ENCODE measurements around the gene FBXW5. TPM values are rescaled to one million over a fixed set of nuclear protein-coding genes. Genes with fewer than 3 reads are reported as not detected.
A peak's percentile ranks its signal among the peaks of the same experiment; 100 is the strongest.

The FBXW5 gene
- total RNA-seq, 1 donor from 2014 or later, result 421 TPM

DNA sequence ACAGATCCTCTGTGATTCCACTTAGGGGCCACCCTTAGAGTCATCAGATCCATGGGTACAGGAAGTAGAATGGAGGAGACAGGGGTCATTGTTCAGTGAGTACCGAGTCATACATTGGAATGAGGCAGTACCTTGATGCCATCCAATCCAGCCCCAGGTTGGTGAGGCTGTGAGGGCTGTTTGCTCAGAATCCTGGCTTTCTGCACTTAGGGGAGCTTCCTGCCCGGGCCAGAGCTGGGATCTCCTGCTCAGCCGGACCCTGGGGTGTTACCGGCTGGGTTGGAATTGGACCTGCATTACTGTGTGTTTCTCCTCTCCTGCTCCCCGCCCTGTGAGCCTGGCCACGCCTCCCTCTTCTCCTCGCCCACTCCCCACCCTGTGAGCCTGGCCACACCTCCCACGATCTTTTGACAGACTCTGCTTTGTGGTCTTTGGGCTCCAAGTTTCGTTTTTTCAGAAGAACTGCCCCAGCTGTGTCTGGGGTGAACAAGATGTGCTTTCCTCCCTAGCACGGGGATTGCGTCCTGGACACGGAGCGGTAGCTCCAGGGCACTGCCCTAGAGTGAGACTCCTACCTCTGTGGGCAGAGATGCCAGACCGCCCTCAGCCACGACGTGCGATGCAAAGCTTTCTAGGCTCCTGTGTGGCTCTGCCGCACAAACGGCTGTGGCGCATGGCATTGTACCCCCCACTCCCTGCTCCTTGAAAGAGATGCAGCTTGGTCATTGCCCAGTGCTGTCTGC, 42.9 kb downstream of the FBXW5 start:
- Histone ChIP-seq H3K36me3 (peaks cover 5 to 17% of the 10 kb centered on the region in 2 donors), H3K4me3 (peak overlapping the region in 1 of 2 donors; percentile 38), H3K4me1 (peaks cover 8 to 17% of the 10 kb centered on the region in 2 donors), H3K9me3 (no peaks in the 10 kb centered on the region), H3K27me3 (no peaks in the 10 kb centered on the region), H3K27ac (peak overlapping the region; percentile 75 to 80)
- TF ChIP-seq, protein P1, sequence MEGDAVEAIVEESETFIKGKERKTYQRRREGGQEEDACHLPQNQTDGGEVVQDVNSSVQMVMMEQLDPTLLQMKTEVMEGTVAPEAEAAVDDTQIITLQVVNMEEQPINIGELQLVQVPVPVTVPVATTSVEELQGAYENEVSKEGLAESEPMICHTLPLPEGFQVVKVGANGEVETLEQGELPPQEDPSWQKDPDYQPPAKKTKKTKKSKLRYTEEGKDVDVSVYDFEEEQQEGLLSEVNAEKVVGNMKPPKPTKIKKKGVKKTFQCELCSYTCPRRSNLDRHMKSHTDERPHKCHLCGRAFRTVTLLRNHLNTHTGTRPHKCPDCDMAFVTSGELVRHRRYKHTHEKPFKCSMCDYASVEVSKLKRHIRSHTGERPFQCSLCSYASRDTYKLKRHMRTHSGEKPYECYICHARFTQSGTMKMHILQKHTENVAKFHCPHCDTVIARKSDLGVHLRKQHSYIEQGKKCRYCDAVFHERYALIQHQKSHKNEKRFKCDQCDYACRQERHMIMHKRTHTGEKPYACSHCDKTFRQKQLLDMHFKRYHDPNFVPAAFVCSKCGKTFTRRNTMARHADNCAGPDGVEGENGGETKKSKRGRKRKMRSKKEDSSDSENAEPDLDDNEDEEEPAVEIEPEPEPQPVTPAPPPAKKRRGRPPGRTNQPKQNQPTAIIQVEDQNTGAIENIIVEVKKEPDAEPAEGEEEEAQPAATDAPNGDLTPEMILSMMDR (IDR thresholded peaks at IDR 0.05), result no peak
- intact Hi-C loops (cut with DNase I), result no loop called here
- DNase-seq (ENCODE audit: low spot score in 2 of 2), result no peak

DNA sequence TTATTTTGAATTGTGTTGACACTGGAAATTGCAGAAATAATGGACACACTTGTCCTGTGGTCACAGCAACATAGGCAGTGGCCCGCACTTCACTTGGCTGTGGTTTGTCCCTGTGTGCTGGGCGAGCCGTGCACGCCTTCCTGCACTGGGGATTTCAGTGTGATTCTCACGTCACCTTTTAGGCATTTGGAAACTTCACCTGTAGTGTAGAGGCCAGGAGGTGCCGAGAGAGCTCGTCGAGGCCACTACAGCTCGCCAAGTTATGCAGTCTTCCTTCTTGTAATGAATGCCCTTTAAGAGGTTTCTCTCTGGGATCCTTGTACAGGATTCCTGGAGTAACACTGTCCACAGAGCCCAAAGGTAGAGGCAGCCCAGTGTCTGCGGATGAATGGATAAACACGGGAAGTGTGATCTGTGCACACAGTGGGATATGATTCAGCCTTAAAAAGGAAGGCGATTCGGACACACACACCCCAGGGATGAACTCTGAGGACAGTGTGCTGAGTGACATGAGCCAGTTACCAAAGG, 43.5 kb downstream of the FBXW5 start:
- TF ChIP-seq, protein P1 (IDR thresholded peaks at IDR 0.05), result no peak
- Histone ChIP-seq H3K36me3 (peaks cover 5 to 17% of the 10 kb centered on the region in 2 donors), H3K4me1 (peaks cover 8 to 17% of the 10 kb centered on the region in 2 donors), H3K27ac (peak overlapping the region; percentile 75 to 80), H3K4me3 (peak overlapping the region in 1 of 2 donors; percentile 38), H3K27me3 (no peaks in the 10 kb centered on the region), H3K9me3 (no peaks in the 10 kb centered on the region)
- no peak for DNase-seq (ENCODE audit: low spot score in 2 of 2)
- intact Hi-C loops (cut with DNase I), result no loop called here

GRCh38 chr9:136900556-136900955, 44.0 kb downstream of the FBXW5 start:
- TF ChIP-seq, protein P1 (IDR thresholded peaks at IDR 0.05), result no peak
- DNase-seq (ENCODE audit: low spot score in 2 of 2), result no peak
- Histone ChIP-seq H3K27ac (no peak overlapping the region), H3K36me3 (peaks cover 5 to 17% of the 10 kb centered on the region in 2 donors), H3K4me3 (no peak overlapping the region), H3K9me3 (no peaks in the 10 kb centered on the region), H3K27me3 (no peaks in the 10 kb centered on the region), H3K4me1 (peaks cover 8 to 17% of the 10 kb centered on the region in 2 donors)
- intact Hi-C loops (cut with DNase I), result no loop called here

DNA sequence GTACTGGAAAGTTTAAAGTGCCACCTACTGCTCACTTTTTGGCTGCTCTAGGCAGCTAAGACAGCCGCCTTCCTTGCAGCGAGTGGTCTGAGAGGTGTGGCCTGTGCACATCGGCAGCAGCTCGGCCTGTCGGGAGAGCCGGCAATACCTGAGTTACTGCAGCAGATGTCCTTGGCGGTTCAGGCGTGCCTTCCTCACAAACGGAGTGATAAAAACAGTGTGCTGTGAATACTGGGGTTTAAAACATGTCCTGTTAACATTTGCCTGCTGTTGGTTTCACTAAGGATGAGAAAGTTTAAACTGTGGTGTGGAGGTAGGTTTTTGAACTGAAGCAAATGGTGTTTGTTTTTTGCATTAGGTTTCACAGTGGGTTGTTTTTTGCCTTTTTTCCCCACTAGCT, 45.3 kb downstream of the FBXW5 start:
- Histone ChIP-seq H3K4me3 (no peak overlapping the region), H3K27ac (no peak overlapping the region), H3K4me1 (peaks cover 8 to 17% of the 10 kb centered on the region in 2 donors), H3K36me3 (peaks cover 5 to 23% of the 10 kb centered on the region in 2 donors), H3K9me3 (no peaks in the 10 kb centered on the region), H3K27me3 (no peaks in the 10 kb centered on the region)
- TF ChIP-seq, protein P1 (IDR thresholded peaks at IDR 0.05), result no peak
- no peak for DNase-seq (ENCODE audit: low spot score in 2 of 2)
- intact Hi-C loops (cut with DNase I), result no loop called here

- Histone ChIP-seq H3K36me3 (peaks cover 5 to 23% of the 10 kb centered on the region in 2 donors), H3K9me3 (no peaks in the 10 kb centered on the region), H3K4me3 (no peak overlapping the region), H3K27ac (no peak overlapping the region), H3K4me1 (peaks cover 8 to 17% of the 10 kb centered on the region in 2 donors), H3K27me3 (no peaks in the 10 kb centered on the region)
- DNase-seq (ENCODE audit: low spot score in 2 of 2), result no peak
- intact Hi-C loops (cut with DNase I), result no loop called here
- TF ChIP-seq, protein P1 (IDR thresholded peaks at IDR 0.05), result no peak
Observed at GRCh38 chr9:136898483-136899100, 45.9 kb downstream of the FBXW5 start.
